ENCODE measurements around the gene ARHGAP29.

The ARHGAP29 gene

GRCh38 chr1:94193128-94193527, 44.3 kb downstream of the ARHGAP29 start:
- H3K4me3 ChIP-seq (ENCODE audit: control insufficient read depth, low read depth, low read length) = no peak overlapping the region
- TF ChIP-seq CTCF (IDR thresholded peaks at IDR 0.05; ENCODE audit: control insufficient read depth, insufficient read depth, low read depth, low read length, missing control alignments) = no peak
- no peak for DNase-seq (ENCODE audit: low read depth)

GRCh38 chr1:94191216-94191615, 46.2 kb downstream of the ARHGAP29 start:
- DNase-seq (ENCODE audit: low read depth) = no peak
- TF ChIP-seq CTCF (IDR thresholded peaks at IDR 0.05; ENCODE audit: control insufficient read depth, insufficient read depth, low read depth, low read length, missing control alignments) = no peak
- no peak overlapping the region for H3K4me3 ChIP-seq (ENCODE audit: control insufficient read depth, low read depth, low read length)

- DNase-seq (ENCODE audit: low read depth) = no peak
- TF ChIP-seq CTCF (IDR thresholded peaks at IDR 0.05; ENCODE audit: control insufficient read depth, insufficient read depth, low read depth, low read length, missing control alignments) = no peak
- H3K4me3 ChIP-seq (ENCODE audit: control insufficient read depth, low read depth, low read length) = no peak overlapping the region
Observed at GRCh38 chr1:94186946-94187345, 50.4 kb downstream of the ARHGAP29 start.

- no peak overlapping the region for H3K4me3 ChIP-seq (ENCODE audit: control insufficient read depth, low read depth, low read length)
- DNase-seq (ENCODE audit: low read depth) = no peak
- no peak for TF ChIP-seq CTCF (IDR thresholded peaks at IDR 0.05; ENCODE audit: control insufficient read depth, insufficient read depth, low read depth, low read length, missing control alignments)
Observed at GRCh38 chr1:94183197-94183815, 54.1 kb downstream of the ARHGAP29 start.

- TF ChIP-seq CTCF (IDR thresholded peaks at IDR 0.05; ENCODE audit: control insufficient read depth, insufficient read depth, low read depth, low read length, missing control alignments) = no peak
- no peak overlapping the region for H3K4me3 ChIP-seq (ENCODE audit: control insufficient read depth, low read depth, low read length)
- no peak for DNase-seq (ENCODE audit: low read depth)
Observed at GRCh38 chr1:94182191-94182590, 55.2 kb downstream of the ARHGAP29 start.

GRCh38 chr1:94180650-94181049, 56.7 kb downstream of the ARHGAP29 start:
- H3K4me3 ChIP-seq (ENCODE audit: control insufficient read depth, low read depth, low read length) = no peak overlapping the region
- DNase-seq (ENCODE audit: low read depth) = no peak
- TF ChIP-seq CTCF (IDR thresholded peaks at IDR 0.05; ENCODE audit: control insufficient read depth, insufficient read depth, low read depth, low read length, missing control alignments) = no peak

- no peak for DNase-seq (ENCODE audit: low read depth)
- no peak for TF ChIP-seq CTCF (IDR thresholded peaks at IDR 0.05; ENCODE audit: control insufficient read depth, insufficient read depth, low read depth, low read length, missing control alignments)
- no peak overlapping the region for H3K4me3 ChIP-seq (ENCODE audit: control insufficient read depth, low read depth, low read length)
Observed at GRCh38 chr1:94178901-94179300, 58.5 kb downstream of the ARHGAP29 start.

All from AG09309 (cell line).